Esophagus squamous epithelium (tissue), 5 donors: ENCODE data around the gene RHOV. TPM values are rescaled to one million over a fixed set of nuclear protein-coding genes. Genes with fewer than 3 reads are reported as not detected.

ENCODE experiments used
- DNase-seq: peaks from one replicate; lab custom pipeline; 2025; lab: John Stamatoyannopoulos, UW
- H3K27ac ChIP-seq, 4 donors: fragments of 200-600 bp; sonication (generic); one replicate each; pipeline ENCODE4 v1.5.1; 2016 to 2019; ENCODE audit warnings: mild to moderate bottlenecking in 1 of 4
- H3K27me3 ChIP-seq, 4 donors: fragments of 200-600 bp; sonication (generic); 1 replicate in 3 of 4; 2 replicates in 1 of 4; pipeline versions ENCODE4 v1.5.1 to v1.6.0; 2017 to 2021; ENCODE audit warnings: antibody characterized with exemption in 1 of 4
- H3K36me3 ChIP-seq, 3 donors: fragments of 200-600 bp; sonication (generic); one replicate each; pipeline ENCODE4 v1.5.1; 2016 to 2019
- H3K4me1 ChIP-seq, 3 donors: fragments of 200-600 bp; sonication (generic); one replicate each; pipeline ENCODE4 v1.5.1; 2017 to 2019
- H3K4me3 ChIP-seq, 4 donors: fragments of 200-600 bp; sonication (generic); 1 replicate in 3 of 4; 2 replicates in 1 of 4; pipeline ENCODE4 v1.5.1; 2016 to 2019; ENCODE audit warnings: mild to moderate bottlenecking in 2 of 4, moderate library complexity in 1 of 4
- H3K9me3 ChIP-seq, 3 donors: fragments of 200-600 bp; sonication (generic); one replicate each; pipeline ENCODE4 v1.5.1; 2016 to 2019
- CTCF ChIP-seq, 6 experiments: fragments of 450-650 bp in 4 of 6; fragments of 200-600 bp in 2 of 6; sonication (generic) in 2 of 6; IDR thresholded peaks; one replicate each; pipeline ENCODE4 v1.5.1; 2016 to 2019; ENCODE audit warnings: antibody characterized with exemption in 6 of 6, mild to moderate bottlenecking in 4 of 6, moderate library complexity in 4 of 6
- POLR2A ChIP-seq, 4 donors: fragments of 450-650 bp; IDR thresholded peaks; one replicate each; pipeline ENCODE4 v1.6.1; 2017; ENCODE audit warnings: antibody characterized with exemption in 4 of 4, mild to moderate bottlenecking in 4 of 4, moderate library complexity in 3 of 4
- WGBS, 2 donors: methylation state at CpG; one replicate each; pipeline ENCODE4 v1.1.5; 2018; 5-methylcytosine and 5-hydroxymethylcytosine counted together
- intact Hi-C: fragments of 100-400 bp; cut with DNase I; formaldehyde crosslinking; loops from one replicate; pipeline ENCODE4 v1.15.0; 2022
- total RNA-seq, 4 donors: library from RNA; depleted of rRNA; stranded (reverse); fragments of >200 nt; gene quantifications; one replicate each; pipeline ENCODE4 v1.1.0, GENCODE V29; 2016
- donor health status: DM: yes; HTN: yes; CAD: no.

RHOV gene
- total RNA-seq, 4 donors from 2014 or later = 94.0 to 146 (median 123) TPM

GRCh38 chr15:40836020-40836419 lies 38.0 kb downstream of the RHOV start:
- Histone ChIP-seq H3K9me3 (no peaks in the 10 kb centered on the region), H3K27me3 (no peaks in the 10 kb centered on the region), H3K4me3 (no peak overlapping the region), H3K36me3 (peaks cover 0 to 19% (median 0%) of the 10 kb centered on the region in 3 donors), H3K27ac (peak overlapping the region in 2 of 4 donors; percentile 26 to 31), H3K4me1 (peaks cover 0 to 17% (median 6%) of the 10 kb centered on the region in 3 donors)
- no peak for DNase-seq
- no peak for TF ChIP-seq CTCF (IDR thresholded peaks at IDR 0.05)
- TF ChIP-seq POLR2A (IDR thresholded peaks at IDR 0.05) = no peak
- intact Hi-C loops = no loop called here
- 100% methylated on average over 1 of the region's 1 CpG for WGBS, 2 donors

GRCh38 chr15:40832903-40833302 lies 41.1 kb downstream of the RHOV start:
- H3K27me3 ChIP-seq = no peaks in the 10 kb centered on the region
- intact Hi-C loops = no loop called here
- TF ChIP-seq POLR2A (IDR thresholded peaks at IDR 0.05) (no peak), CTCF (IDR thresholded peaks at IDR 0.05) (no peak)
- H3K4me1 ChIP-seq = peaks cover 0 to 17% (median 6%) of the 10 kb centered on the region in 3 donors
- no peak for DNase-seq
- H3K4me3 ChIP-seq = no peak overlapping the region
- H3K36me3 ChIP-seq = peaks cover 0 to 6% (median 0%) of the 10 kb centered on the region in 3 donors
- no peaks in the 10 kb centered on the region for H3K9me3 ChIP-seq
- H3K27ac ChIP-seq = no peak overlapping the region

GRCh38 chr15:40831861-40832260 lies 42.2 kb downstream of the RHOV start:
- intact Hi-C loops = no loop called here
- 58 to 92% methylated on average over 1 of the region's 1 CpG for WGBS, 2 donors
- no peaks in the 10 kb centered on the region for H3K9me3 ChIP-seq
- H3K4me1 ChIP-seq = peaks cover 0 to 17% (median 6%) of the 10 kb centered on the region in 3 donors
- no peak overlapping the region for H3K4me3 ChIP-seq
- H3K27me3 ChIP-seq = no peaks in the 10 kb centered on the region
- no peak for TF ChIP-seq CTCF (IDR thresholded peaks at IDR 0.05)
- no peak for TF ChIP-seq POLR2A (IDR thresholded peaks at IDR 0.05)
- H3K27ac ChIP-seq = no peak overlapping the region
- no peak for DNase-seq
- H3K36me3 ChIP-seq = no peaks in the 10 kb centered on the region

DNA sequence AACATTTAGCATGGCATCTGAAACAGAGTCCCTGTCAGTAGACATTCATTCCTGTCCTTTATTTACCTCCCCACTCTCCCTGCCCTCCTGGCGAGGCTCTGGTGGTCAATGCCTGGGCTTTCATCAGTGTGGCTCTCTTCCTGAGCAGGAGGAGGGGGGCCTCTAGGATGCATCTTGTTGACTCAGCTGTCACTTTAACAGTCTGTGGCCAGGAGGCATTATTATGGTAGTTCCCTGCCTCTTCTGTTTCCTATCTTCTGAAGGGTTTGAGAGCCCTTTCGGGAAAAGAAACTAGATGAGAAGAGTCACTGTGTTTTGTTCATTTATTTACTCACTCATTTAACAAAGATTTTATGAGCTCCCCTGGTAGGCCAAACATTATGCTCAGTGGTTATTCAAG lies 43.1 kb downstream of the RHOV start:
- no peak for DNase-seq
- Histone ChIP-seq H3K27ac (no peak overlapping the region), H3K36me3 (no peaks in the 10 kb centered on the region), H3K9me3 (no peaks in the 10 kb centered on the region), H3K27me3 (no peaks in the 10 kb centered on the region), H3K4me1 (peaks cover 0 to 12% (median 6%) of the 10 kb centered on the region in 3 donors), H3K4me3 (no peak overlapping the region)
- TF ChIP-seq POLR2A (IDR thresholded peaks at IDR 0.05) = no peak
- no peak for TF ChIP-seq CTCF (IDR thresholded peaks at IDR 0.05)
- whole genome bisulfite sequencing, 2 donors = 83 to 89% methylated on average over 2 of the region's 2 CpGs
- intact Hi-C loops = no loop called here

DNA sequence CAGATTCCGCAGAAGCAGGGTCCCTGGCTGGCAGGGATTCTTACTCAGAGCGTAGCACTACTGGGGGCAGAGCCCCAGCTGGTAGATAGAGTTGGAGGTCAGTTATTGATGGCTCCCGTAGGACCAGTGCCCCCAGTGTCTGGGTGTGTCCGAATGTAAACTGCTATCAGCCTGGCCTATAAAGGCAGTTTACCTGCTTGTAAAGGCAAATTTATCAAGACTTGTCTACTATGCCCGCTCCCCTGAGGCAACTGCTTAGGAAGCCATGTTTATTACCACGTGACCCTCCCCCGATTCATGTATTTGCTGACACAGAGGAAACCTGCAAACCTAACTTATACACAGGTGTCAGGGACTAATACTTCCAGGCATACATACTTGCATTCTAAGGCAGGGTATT lies 44.9 kb downstream of the RHOV start:
- H3K4me3 ChIP-seq = no peak overlapping the region
- intact Hi-C loops = no loop called here
- TF ChIP-seq POLR2A (IDR thresholded peaks at IDR 0.05) = no peak
- no peak for TF ChIP-seq CTCF (IDR thresholded peaks at IDR 0.05)
- no peaks in the 10 kb centered on the region for H3K27me3 ChIP-seq
- H3K36me3 ChIP-seq = no peaks in the 10 kb centered on the region
- H3K9me3 ChIP-seq = no peaks in the 10 kb centered on the region
- H3K4me1 ChIP-seq = no peaks in the 10 kb centered on the region
- no peak for DNase-seq
- H3K27ac ChIP-seq = no peak overlapping the region
- WGBS, 2 donors = 79 to 85% methylated on average over 5 of the region's 7 CpGs
